Measurements from ENCODE around the gene WIPI1.

The WIPI1 gene

GRCh38 chr17:68463211-68464019 is 6.1 kb upstream of the WIPI1 start:
- H4K8ac ChIP-seq (ENCODE audit: low read depth, low read length), result no peak overlapping the region
- H4K5ac ChIP-seq (ENCODE audit: low read length), result no peak overlapping the region
- no peak overlapping the region for H3K9ac ChIP-seq (ENCODE audit: low read length)
- H2AK5ac ChIP-seq (ENCODE audit: low read length), result no peak overlapping the region
- H3K4me3 ChIP-seq (ENCODE audit: low read length), result no peak overlapping the region
- no peaks in the 10 kb centered on the region for H3K36me3 ChIP-seq (ENCODE audit: control insufficient read depth, insufficient read depth, low read length)
- H3K79me2 ChIP-seq (ENCODE audit: control insufficient read depth, insufficient read depth, low read length), result no peaks in the 10 kb centered on the region
- no peak overlapping the region for H3K18ac ChIP-seq (ENCODE audit: low read length)
- peaks cover 2% of the 10 kb centered on the region for H3K4me1 ChIP-seq (ENCODE audit: control insufficient read depth, low read depth, low read length)
- H2BK5ac ChIP-seq (ENCODE audit: low read length), result no peak overlapping the region
- no peak overlapping the region for H3K56ac ChIP-seq (ENCODE audit: low read length)
- DNase-seq, result no peak
- no peak overlapping the region for H2BK120ac ChIP-seq (ENCODE audit: low read depth, low read length)
- no peaks in the 10 kb centered on the region for H3K27me3 ChIP-seq (ENCODE audit: insufficient read depth, low read length, poor library complexity)
- H3K27ac ChIP-seq (ENCODE audit: low read depth, low read length), result no peak overlapping the region
- no peak overlapping the region for H3K23ac ChIP-seq (ENCODE audit: low read length)
- no peaks in the 10 kb centered on the region for H3K79me1 ChIP-seq (ENCODE audit: low read length)
- no CpG with 5 or more reads among the region's 6 CpGs for WGBS (ENCODE audit: extremely low coverage, insufficient coverage, low lambda C conversion rate)
- H2BK15ac ChIP-seq (replicated peaks; ENCODE audit: low read depth), result no peak overlapping the region
- H3K4ac ChIP-seq (ENCODE audit: low read depth, low read length), result no peak overlapping the region
- H3K4me2 ChIP-seq (ENCODE audit: low read length), result no peak overlapping the region

- Histone ChIP-seq H3K4me1 (ENCODE audit: control insufficient read depth, low read depth, low read length) (peaks cover 2% of the 10 kb centered on the region), H3K9ac (ENCODE audit: low read length) (peak overlapping the region; percentile 0), H3K4ac (ENCODE audit: low read depth, low read length) (no peak overlapping the region), H3K79me2 (ENCODE audit: control insufficient read depth, insufficient read depth, low read length) (no peaks in the 10 kb centered on the region), H3K23ac (ENCODE audit: low read length) (no peak overlapping the region), H3K56ac (ENCODE audit: low read length) (peak overlapping the region; percentile 25), H2BK5ac (ENCODE audit: low read length) (no peak overlapping the region), H3K79me1 (ENCODE audit: low read length) (no peaks in the 10 kb centered on the region), H3K4me3 (ENCODE audit: low read length) (no peak overlapping the region), H3K36me3 (ENCODE audit: control insufficient read depth, insufficient read depth, low read length) (no peaks in the 10 kb centered on the region), H2BK120ac (ENCODE audit: low read depth, low read length) (no peak overlapping the region), H4K5ac (ENCODE audit: low read length) (no peak overlapping the region), H2BK15ac (replicated peaks; ENCODE audit: low read depth) (no peak overlapping the region), H3K27ac (ENCODE audit: low read depth, low read length) (no peak overlapping the region), H2AK5ac (ENCODE audit: low read length) (no peak overlapping the region), H3K4me2 (ENCODE audit: low read length) (no peak overlapping the region), H3K18ac (ENCODE audit: low read length) (no peak overlapping the region), H4K8ac (ENCODE audit: low read depth, low read length) (no peak overlapping the region), H3K27me3 (ENCODE audit: insufficient read depth, low read length, poor library complexity) (no peaks in the 10 kb centered on the region)
- DNase-seq, result peak; percentile 91
- WGBS (ENCODE audit: extremely low coverage, insufficient coverage, low lambda C conversion rate), result no CpG with 5 or more reads among the region's 15 CpGs
Measured at GRCh38 chr17:68462381-68463210, 5.3 kb upstream of the WIPI1 start.

- WGBS (ENCODE audit: extremely low coverage, insufficient coverage, low lambda C conversion rate), result no CpG with 5 or more reads among the region's 5 CpGs
- DNase-seq, result no peak
- H3K36me3 ChIP-seq (ENCODE audit: control insufficient read depth, insufficient read depth, low read length), result no peaks in the 10 kb centered on the region
Measured at GRCh38 chr17:68461589-68461988, 4.3 kb upstream of the WIPI1 start.

GRCh38 chr17:68461122-68461539 is 3.8 kb upstream of the WIPI1 start:
- no peak for DNase-seq
- Histone ChIP-seq H3K27me3 (ENCODE audit: insufficient read depth, low read length, poor library complexity) (no peaks in the 10 kb centered on the region), H4K5ac (ENCODE audit: low read length) (no peak overlapping the region), H4K8ac (ENCODE audit: low read depth, low read length) (no peak overlapping the region), H2BK5ac (ENCODE audit: low read length) (no peak overlapping the region), H2BK15ac (replicated peaks; ENCODE audit: low read depth) (no peak overlapping the region), H2BK120ac (ENCODE audit: low read depth, low read length) (no peak overlapping the region), H3K4me1 (ENCODE audit: control insufficient read depth, low read depth, low read length) (peaks cover 4% of the 10 kb centered on the region), H3K79me2 (ENCODE audit: control insufficient read depth, insufficient read depth, low read length) (no peaks in the 10 kb centered on the region), H3K4me2 (ENCODE audit: low read length) (no peak overlapping the region), H3K9ac (ENCODE audit: low read length) (no peak overlapping the region), H3K79me1 (ENCODE audit: low read length) (no peaks in the 10 kb centered on the region), H3K56ac (ENCODE audit: low read length) (no peak overlapping the region), H3K4me3 (ENCODE audit: low read length) (no peak overlapping the region), H3K27ac (ENCODE audit: low read depth, low read length) (no peak overlapping the region), H3K36me3 (ENCODE audit: control insufficient read depth, insufficient read depth, low read length) (no peaks in the 10 kb centered on the region), H3K18ac (ENCODE audit: low read length) (no peak overlapping the region), H3K4ac (ENCODE audit: low read depth, low read length) (no peak overlapping the region), H3K23ac (ENCODE audit: low read length) (no peak overlapping the region), H2AK5ac (ENCODE audit: low read length) (no peak overlapping the region)
- WGBS (ENCODE audit: extremely low coverage, insufficient coverage, low lambda C conversion rate), result no CpG with 5 or more reads among the region's 1 CpG

More at GRCh38 chr17:68461589-68461988, 4.3 kb upstream of the WIPI1 start:
- Histone ChIP-seq H3K4ac (ENCODE audit: low read depth, low read length) (no peak overlapping the region), H2BK120ac (ENCODE audit: low read depth, low read length) (no peak overlapping the region), H3K79me1 (ENCODE audit: low read length) (no peaks in the 10 kb centered on the region), H3K27ac (ENCODE audit: low read depth, low read length) (no peak overlapping the region), H3K4me2 (ENCODE audit: low read length) (no peak overlapping the region), H3K79me2 (ENCODE audit: control insufficient read depth, insufficient read depth, low read length) (no peaks in the 10 kb centered on the region), H2AK5ac (ENCODE audit: low read length) (no peak overlapping the region), H3K56ac (ENCODE audit: low read length) (no peak overlapping the region), H3K9ac (ENCODE audit: low read length) (no peak overlapping the region), H4K5ac (ENCODE audit: low read length) (no peak overlapping the region), H2BK15ac (replicated peaks; ENCODE audit: low read depth) (no peak overlapping the region), H3K27me3 (ENCODE audit: insufficient read depth, low read length, poor library complexity) (no peaks in the 10 kb centered on the region), H3K4me1 (ENCODE audit: control insufficient read depth, low read depth, low read length) (peaks cover 2% of the 10 kb centered on the region), H4K8ac (ENCODE audit: low read depth, low read length) (no peak overlapping the region), H2BK5ac (ENCODE audit: low read length) (no peak overlapping the region), H3K4me3 (ENCODE audit: low read length) (no peak overlapping the region), H3K18ac (ENCODE audit: low read length) (no peak overlapping the region), H3K23ac (ENCODE audit: low read length) (no peak overlapping the region)

GRCh38 chr17:68460715-68461114 is 3.4 kb upstream of the WIPI1 start:
- no peak overlapping the region for H3K4me2 ChIP-seq (ENCODE audit: low read length)
- H2AK5ac ChIP-seq (ENCODE audit: low read length), result no peak overlapping the region
- peaks cover 5% of the 10 kb centered on the region for H3K4me1 ChIP-seq (ENCODE audit: control insufficient read depth, low read depth, low read length)
- no peak overlapping the region for H3K56ac ChIP-seq (ENCODE audit: low read length)
- H3K79me2 ChIP-seq (ENCODE audit: control insufficient read depth, insufficient read depth, low read length), result no peaks in the 10 kb centered on the region
- H3K23ac ChIP-seq (ENCODE audit: low read length), result no peak overlapping the region
- no peak overlapping the region for H4K8ac ChIP-seq (ENCODE audit: low read depth, low read length)
- H3K27me3 ChIP-seq (ENCODE audit: insufficient read depth, low read length, poor library complexity), result no peaks in the 10 kb centered on the region
- no peak overlapping the region for H2BK15ac ChIP-seq (replicated peaks; ENCODE audit: low read depth)
- H3K79me1 ChIP-seq (ENCODE audit: low read length), result no peaks in the 10 kb centered on the region
- H3K4ac ChIP-seq (ENCODE audit: low read depth, low read length), result no peak overlapping the region
- H3K18ac ChIP-seq (ENCODE audit: low read length), result no peak overlapping the region
- H3K27ac ChIP-seq (ENCODE audit: low read depth, low read length), result no peak overlapping the region
- H4K5ac ChIP-seq (ENCODE audit: low read length), result no peak overlapping the region
- H3K9ac ChIP-seq (ENCODE audit: low read length), result no peak overlapping the region
- no peak overlapping the region for H2BK5ac ChIP-seq (ENCODE audit: low read length)
- no peak for DNase-seq
- no peak overlapping the region for H3K4me3 ChIP-seq (ENCODE audit: low read length)
- no peaks in the 10 kb centered on the region for H3K36me3 ChIP-seq (ENCODE audit: control insufficient read depth, insufficient read depth, low read length)
- H2BK120ac ChIP-seq (ENCODE audit: low read depth, low read length), result no peak overlapping the region
